Right kidney (tissue), 9 donors: ENCODE measurements around the gene DISP1.

ENCODE experiments used
- DNase-seq: peaks from one replicate; pipeline ENCODE4 v3.0.0-alpha.2; 2016
- long read RNA-seq, 8 donors: transcript quantifications; one replicate each; lab custom pipeline, GENCODE V29; 2026

Gene DISP1, protein sequence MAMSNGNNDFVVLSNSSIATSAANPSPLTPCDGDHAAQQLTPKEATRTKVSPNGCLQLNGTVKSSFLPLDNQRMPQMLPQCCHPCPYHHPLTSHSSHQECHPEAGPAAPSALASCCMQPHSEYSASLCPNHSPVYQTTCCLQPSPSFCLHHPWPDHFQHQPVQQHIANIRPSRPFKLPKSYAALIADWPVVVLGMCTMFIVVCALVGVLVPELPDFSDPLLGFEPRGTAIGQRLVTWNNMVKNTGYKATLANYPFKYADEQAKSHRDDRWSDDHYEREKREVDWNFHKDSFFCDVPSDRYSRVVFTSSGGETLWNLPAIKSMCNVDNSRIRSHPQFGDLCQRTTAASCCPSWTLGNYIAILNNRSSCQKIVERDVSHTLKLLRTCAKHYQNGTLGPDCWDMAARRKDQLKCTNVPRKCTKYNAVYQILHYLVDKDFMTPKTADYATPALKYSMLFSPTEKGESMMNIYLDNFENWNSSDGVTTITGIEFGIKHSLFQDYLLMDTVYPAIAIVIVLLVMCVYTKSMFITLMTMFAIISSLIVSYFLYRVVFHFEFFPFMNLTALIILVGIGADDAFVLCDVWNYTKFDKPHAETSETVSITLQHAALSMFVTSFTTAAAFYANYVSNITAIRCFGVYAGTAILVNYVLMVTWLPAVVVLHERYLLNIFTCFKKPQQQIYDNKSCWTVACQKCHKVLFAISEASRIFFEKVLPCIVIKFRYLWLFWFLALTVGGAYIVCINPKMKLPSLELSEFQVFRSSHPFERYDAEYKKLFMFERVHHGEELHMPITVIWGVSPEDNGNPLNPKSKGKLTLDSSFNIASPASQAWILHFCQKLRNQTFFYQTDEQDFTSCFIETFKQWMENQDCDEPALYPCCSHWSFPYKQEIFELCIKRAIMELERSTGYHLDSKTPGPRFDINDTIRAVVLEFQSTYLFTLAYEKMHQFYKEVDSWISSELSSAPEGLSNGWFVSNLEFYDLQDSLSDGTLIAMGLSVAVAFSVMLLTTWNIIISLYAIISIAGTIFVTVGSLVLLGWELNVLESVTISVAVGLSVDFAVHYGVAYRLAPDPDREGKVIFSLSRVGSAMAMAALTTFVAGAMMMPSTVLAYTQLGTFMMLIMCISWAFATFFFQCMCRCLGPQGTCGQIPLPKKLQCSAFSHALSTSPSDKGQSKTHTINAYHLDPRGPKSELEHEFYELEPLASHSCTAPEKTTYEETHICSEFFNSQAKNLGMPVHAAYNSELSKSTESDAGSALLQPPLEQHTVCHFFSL (N-terminal part only)
- long read RNA-seq, donor 1, result 0 reads
- long read RNA-seq, donor 2, result 0 reads
- long read RNA-seq, donor 3, result 0 reads
- long read RNA-seq, donor 4, full-length matches to known transcripts, result 2 of 2 reads
- long read RNA-seq, donor 4, partial matches to known transcripts, result 0 of 2 reads
- long read RNA-seq, donor 4, other reads (novel, unspliced or antisense), result 0 of 2 reads
- long read RNA-seq, donor 5, partial matches to known transcripts, result 0 of 1 reads
- long read RNA-seq, donor 5, other reads (novel, unspliced or antisense), result 0 of 1 reads
- long read RNA-seq, donor 6, result 0 reads
- long read RNA-seq, donor 7, full-length matches to known transcripts, result 1 of 1 reads
- long read RNA-seq, donor 7, partial matches to known transcripts, result 0 of 1 reads
- long read RNA-seq, donor 7, other reads (novel, unspliced or antisense), result 0 of 1 reads
- long read RNA-seq, donor 8, result 0 reads

DNA sequence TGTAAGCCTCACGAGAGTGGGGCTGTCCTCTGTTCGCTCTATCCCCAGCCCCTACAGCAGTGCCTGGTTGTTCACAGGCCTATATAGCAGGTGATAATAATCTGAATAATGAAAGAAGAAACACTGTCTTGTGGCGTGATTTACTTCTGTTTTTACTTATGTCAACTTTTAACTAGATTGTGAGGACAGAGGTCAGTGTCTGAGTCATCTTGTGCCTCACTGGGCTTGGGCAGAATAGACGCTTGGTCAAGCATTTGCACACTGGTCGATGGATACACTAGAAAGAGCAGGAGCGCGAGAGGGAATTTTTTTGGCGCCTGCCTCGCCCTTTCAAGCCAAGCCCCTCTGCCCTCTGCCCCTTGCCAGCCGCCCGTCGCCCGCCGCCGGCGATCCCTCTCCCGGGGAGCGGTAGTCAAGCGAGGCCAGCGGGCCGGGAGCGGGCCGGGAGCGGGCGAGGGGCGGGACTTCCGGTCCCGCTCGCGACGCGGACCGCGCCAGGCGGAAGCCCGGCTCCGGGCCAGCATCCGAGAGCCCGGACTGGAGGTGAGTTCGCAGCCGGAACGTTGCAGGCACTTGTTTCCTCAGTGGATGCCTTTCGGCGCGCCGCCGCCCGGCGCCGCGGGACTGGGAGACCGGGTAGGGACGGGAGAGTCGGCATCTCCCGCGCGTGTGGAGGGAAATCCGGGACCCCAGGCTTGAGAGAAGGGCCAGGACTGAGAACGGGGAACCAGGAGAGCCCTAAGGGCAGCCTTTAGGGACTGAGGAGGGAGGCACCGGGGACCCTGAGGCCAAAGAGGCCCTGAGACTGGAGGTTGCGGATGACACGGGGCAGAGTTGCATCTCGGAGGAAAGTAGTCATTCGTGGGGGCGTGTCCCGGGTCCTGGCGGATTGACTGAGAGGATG is at the start of gene DISP1:
TSS of gene DISP1 (plus strand) at position 504 of the 904 bp plus-strand sequence. CDS start 127,785 bp downstream, outside the sequence.
- DNase-seq, result peak; percentile 92

DNA sequence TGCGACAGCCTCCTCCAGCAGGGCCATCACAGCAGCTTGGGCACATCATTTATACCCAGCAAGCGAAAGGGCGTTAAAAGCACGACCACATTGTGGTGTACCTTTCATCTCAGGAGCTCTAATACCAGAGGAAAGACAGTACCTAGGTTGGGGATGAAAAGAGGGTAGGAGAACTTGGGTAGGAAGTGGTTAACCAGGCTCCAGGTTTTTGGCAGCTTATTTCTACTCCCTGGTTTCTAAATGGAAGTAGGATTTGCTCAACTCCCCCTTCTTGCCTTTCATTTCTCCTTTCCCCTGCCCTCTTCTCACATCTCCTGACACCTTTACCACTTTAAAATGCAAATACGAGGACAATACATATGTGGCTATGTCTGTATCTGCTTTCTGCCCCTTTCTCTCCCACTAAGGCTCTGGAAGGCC is 47.7 kb upstream of the DISP1 start:
- no peak for DNase-seq

DNA sequence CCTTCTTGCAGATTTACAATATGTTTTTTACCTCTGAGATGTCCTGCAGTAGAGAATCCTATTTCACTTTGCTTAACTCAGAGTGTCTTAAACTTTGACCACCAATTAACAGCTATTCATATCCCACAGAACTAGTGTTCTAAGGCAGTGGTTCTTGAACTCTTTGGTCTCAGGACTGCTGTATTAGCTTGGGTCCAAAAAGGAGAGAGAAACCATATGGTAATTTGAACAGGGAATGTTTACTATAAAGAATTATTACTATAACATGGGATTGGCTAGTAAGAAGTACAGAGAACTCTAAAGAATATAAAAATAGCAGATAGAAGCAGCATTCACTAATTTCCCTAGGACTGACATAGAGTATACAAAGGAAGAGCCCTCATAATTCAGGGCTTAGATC is 46.2 kb upstream of the DISP1 start:
- no peak for DNase-seq

DNA sequence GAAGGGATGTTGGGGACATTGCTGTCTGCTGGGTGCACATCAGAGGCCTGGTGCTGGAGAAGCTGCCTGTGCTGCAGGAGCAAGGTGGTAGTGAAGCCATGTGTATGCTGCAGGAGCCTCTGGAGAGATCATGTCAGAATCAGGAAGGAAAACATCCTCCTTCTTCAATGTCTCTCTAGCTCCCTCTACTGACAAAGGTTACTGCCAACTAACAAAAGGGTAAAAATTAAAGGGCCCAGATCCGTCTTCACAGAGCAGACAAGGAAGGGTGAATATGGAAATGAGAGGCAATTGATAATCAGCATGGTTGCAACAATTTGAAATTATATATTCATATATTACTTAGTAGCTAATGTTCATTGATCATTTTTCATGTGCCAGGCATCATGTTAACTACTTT is 45.7 kb upstream of the DISP1 start:
- DNase-seq, result no peak

DNA sequence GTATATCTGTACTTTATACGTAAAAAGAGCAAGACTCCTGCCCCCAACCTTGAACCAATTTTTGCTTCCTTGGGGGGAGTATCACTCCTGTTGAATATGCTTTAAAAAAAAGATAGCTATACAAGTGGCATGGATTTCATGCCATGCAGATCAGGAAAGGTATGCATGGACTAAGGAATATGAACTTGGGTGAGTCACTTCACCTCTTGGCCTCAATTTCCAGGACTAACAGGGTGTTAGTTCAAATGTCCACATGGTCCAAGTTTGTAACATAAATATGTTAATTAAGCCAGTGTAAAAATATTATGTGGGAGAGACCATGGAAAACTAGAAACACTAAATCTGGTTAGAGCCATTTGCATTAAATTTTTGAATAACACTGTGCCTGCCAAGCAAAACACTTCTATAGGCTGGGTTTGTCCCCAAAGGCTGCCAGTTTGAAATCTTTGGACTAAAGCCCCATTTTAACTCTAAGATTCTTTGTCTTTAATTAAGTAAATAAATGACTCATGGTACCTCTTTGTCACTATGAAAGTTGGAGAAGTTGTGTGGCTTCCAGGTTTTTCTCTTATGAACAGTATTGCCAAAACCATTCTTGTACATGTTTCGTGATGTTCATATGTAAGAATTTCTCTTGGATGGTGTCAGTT is 44.7 kb upstream of the DISP1 start:
- DNase-seq, result no peak

DNA sequence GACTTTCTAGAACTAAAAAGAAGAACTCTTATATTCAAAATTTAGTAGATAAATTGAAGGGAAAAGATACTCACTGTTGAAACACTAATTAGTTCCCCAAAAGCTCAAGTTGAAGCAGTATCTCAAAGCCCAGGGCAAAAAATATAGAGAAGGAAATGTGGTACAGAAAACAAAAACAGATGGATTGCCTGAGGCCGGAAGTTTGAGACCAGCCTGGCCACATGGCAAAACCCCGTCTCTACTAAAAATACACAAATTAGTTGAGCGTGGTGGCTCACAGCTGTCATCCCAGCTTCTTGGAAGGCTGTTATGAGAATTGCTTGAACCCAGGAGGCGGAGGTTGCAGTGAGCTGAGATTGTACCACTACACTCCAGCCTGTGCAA is 41.9 kb upstream of the DISP1 start:
- no peak for DNase-seq

DNA sequence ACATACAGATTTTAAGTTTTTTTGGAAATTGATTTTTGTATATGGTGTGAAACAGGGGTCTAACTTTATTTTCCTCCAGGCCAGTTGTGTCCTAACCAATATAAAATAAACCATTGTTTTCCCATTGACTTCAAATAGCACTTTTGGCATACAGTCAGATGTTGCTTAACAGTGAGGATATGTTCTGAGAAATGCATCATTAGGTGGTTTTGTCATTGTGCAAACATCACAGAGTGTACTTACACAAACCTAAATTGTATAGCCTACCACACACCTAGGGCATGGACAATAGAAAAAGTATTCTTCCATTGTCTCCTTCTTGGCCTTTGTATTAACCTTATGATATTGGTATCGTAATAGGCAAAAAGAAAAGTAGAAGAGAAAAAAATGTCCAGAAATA is 37.4 kb upstream of the DISP1 start:
- DNase-seq, result no peak

DNA sequence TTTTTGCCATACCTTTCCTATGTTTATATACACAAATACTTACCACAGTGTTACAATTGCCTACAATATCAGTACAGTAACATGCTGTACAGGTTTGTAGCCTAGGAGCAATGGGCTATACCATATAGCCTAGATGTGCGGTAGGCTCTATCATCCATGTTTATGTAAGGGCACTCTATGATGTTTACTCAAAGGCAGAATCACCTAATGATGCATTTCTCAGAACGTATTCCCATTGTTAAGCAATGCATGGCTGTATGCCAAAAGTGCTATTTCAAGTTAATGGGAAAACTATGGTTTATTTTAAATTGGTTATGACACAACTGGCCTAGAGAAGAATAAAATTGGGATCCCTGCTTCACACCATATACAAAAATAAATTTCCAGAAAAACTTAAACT is 36.9 kb upstream of the DISP1 start:
- no peak for DNase-seq

DNA sequence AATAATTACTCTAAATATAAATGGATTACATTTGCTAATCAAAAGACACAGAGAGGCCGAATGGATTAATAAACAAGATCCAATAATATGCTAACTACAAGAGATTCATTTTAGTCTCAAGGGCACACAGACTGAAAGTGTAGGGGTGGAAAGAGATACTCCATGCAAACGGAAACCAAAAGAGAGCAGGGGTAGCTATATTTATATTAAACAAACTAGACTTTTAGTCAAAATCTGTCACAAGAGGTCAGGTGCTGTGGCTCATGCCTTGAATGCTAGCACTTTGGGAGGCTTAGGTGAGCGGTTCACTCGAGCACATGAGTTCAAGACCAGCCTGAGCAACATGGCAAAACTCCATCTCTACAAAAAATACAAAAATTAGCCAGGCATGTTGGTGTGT is 33.6 kb upstream of the DISP1 start:
- DNase-seq, result no peak

DNA sequence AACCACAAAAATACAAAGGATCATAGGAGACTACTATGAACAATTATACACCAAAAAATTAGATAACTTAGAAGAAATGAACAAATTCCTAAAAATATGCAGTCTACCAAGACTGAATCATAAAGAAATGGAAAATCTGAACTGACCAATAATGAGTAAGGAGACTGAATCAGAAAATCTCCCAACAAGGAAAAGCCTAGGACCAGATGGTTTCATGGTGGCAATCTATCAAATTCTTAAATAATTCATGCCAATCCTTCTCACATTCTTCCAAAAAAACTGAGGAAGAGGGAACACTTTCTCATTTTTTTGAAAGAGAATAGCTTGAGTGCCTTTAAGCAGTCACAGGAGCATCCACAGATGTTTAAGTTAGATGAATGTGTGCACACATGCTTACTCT is 31.8 kb upstream of the DISP1 start:
- no peak for DNase-seq

DNA sequence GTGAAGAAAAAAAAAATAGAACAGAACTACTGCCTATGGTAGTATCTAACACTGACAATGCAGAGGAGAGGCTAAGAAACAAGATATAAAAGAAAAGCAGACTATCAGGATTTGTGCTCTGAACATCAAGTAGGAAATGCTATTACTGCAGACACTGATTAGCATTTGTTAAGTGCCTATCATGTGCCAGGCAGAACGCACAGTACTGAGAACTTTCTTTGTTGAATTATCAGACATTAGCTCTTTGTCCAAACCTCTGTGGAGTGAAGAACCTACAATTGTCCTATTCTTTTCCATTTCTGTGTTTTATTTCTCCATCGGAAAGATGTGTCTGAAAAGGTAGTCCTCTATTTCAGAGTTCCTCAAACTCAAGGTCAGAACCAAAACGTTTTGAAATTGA is 30.5 kb upstream of the DISP1 start:
- DNase-seq, result no peak

DNA sequence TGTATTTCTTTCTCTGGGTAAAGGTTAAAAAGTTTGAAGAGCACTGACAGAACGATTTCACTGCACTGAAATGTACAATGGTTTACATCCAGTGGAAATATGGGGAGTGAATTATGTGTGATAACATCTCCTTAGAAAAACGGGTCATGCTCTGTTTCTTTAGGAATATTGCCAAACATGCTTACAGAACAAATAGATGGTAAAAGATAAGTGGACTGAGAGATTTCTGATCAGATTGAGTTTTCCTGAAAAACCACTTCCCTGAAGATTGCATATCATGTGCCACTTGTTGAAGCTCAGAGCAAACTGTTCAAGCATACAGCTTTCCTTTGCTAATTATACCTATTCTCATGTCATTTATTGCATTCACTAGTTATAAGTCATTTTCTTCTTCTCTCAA is 29.9 kb upstream of the DISP1 start:
- DNase-seq, result no peak

DNA sequence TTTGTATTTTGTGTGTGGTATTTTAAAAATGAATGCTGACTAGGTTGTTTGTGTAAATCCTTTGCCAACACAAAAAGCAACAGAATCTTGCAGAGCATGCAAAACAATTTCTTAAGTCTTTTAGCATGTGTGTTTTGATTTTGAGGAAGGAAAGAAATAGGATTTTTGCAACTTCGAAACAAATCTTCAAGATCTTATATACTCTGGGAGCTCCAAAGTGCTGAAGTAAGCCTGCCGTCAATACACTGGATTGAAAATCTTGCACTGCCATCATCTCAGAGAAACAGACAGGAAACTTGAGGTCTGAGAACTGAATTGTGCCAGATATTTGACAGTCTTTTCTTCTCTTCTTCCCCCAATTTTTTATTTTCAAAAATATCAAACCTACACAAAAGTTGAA is 29.3 kb upstream of the DISP1 start:
- no peak for DNase-seq

DNA sequence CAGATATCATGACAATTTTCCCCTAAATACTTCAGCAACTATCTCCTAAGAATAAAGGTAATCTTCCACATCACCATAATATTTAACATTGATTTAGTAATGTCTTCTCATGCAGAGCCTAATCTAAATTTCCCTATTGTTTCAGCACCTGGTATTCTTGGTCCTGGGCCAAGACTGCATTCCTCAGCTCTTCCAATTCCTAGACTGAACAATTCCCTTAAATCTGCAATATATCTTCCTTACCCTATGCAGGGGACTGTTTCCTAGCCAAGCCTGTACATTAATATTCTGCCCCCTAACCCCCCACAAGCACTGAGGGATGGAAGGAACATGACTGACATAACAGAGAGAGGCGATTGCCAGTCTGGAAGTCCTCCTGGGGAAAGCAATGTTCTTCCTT is 28.7 kb upstream of the DISP1 start:
- no peak for DNase-seq

DNA sequence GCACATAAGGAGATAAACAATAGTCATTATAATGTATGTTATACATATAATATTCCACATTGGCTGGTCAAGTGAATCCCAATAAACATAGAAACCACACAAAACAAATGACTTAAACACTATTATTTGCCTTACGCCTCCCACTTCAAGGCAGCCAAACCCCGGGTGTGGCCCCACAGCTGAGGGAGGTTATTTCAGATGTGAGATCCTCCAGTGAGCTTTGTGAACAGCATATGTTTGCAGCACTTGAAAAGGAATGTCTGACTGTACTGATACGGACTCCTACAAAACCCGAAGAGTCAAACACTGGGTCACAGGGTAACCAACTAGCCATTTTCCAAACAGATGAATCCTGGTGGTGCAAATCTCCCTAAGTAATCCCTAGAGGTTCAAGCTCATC is 27.1 kb upstream of the DISP1 start:
- DNase-seq, result no peak

DNA sequence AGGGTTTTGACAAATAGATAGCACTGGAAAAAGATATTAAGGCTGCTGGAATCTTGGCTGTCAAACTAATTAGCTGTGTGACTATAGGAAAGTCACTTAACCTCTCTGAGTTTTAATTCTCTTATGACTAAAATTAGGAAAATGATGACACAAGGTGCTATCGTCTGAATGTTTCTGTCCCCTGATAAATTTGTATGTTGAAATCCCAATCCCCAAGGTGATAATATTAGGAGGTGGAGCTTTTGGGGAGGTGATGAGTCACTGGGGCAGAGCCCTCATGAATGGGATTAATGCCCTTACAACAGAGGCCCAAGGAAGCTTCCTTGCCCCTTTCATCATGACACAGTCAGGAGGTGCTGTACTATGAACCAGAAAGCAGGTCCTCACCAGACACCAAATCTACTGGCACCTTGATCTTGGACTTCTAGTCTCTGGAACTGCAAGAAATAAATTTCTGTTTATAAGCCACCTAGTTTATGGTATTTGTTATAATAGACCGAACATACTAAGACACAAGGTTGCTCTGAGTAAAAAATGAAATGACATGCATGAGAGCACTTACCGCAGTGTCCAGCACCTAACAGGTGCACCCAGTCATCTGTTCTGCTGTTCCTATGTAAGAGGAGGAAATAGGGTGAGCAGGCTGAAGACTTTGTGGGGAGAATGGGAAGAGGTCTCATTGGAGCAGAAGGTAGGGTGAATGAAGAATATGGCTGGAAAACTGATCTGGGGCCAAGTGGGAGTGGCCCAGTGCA is 26.3 kb upstream of the DISP1 start:
- DNase-seq, result no peak

DNA sequence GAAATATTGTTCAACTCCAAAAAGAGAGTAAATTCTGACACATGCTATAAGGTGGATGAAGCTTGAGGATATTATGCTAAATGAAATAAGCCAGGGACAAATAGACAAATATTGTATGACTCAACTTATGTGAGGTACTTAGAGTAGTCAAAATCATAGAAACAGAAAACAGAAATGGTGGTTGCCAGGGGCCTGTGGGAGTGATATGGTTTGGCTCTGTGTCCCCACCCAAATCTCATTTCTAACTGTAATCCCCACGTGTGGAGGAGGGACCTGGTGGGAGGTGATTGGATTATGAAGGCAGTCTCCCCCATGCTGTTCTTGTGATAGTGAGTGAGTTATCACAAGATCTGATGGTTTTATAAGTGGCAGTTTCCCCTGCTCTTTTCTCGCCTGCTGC is 24.7 kb upstream of the DISP1 start:
- DNase-seq, result no peak

DNA sequence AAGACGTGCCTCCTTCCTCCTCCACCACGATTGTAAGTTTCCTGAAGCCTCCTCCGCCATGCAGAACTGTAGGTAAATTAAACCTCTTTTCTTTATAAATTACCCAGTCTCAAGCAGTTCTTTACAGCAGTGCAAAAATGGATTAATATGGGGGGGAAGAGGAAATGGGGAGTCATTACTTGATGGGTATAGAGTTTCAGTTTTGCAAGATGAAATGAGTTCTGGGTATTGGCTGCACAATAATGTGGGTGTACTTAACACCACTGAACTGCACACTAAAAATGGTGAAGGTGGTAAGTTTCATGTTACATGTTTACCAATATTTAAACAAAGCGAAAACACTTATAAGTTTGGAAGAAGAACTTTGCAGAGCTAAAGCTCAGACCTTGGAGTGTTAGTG is 24.3 kb upstream of the DISP1 start:
- DNase-seq, result no peak

DNA sequence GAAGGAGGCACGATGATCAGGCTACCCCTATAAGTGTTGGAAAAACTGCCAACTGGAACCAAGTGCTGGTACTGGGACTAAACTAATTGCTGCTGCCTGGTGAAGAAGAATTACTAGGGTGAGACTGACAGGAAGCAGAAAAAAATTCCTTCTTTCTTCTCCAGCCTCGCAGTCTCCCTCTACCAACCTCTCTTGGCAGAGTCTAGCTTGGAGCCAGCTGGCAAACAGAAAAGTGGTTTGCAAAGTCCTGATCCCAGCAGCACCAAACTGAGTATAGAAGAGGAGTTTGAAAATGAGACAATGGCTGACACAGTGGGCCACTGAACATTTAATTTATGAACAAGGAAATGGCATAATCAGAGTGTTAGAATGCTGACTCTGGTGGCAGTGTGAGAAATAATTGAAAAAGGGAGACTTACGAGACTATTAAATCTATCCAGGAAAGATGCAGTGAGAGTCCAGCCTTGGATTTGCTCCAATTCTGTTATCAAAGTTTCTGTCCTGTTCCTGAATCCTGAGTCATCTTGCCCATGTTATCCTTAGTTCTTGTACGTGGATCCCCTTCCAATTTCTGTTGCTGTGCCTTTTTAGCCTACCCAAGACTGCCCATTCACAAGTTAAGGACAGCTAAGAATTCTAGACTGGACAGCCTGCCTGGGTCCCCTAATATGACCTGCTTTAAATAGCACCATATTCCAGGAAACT is 23.7 kb upstream of the DISP1 start:
- no peak for DNase-seq
